ENCODE results near the gene ANP32A.

DNA sequence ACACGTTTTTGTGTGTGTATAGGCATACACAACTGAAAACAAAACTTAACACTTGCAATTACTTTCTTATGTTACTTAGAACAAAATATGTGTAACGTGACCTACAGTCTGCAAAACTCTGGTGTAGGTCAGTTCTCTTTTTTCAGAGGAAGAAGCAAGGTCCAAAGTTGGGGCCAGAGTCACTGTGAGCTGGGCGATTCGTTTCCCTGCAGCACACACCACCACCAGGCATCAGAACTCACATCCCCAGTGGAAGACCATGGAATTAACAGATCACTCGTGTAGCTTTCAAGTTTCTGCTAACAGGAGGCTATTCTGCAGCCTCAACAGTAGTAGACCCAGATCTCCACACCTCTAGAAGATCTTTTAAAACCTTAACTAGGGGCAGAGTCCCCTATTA lies 25.8 kb downstream of the ANP32A start:
- TF ChIP-seq, protein P1, sequence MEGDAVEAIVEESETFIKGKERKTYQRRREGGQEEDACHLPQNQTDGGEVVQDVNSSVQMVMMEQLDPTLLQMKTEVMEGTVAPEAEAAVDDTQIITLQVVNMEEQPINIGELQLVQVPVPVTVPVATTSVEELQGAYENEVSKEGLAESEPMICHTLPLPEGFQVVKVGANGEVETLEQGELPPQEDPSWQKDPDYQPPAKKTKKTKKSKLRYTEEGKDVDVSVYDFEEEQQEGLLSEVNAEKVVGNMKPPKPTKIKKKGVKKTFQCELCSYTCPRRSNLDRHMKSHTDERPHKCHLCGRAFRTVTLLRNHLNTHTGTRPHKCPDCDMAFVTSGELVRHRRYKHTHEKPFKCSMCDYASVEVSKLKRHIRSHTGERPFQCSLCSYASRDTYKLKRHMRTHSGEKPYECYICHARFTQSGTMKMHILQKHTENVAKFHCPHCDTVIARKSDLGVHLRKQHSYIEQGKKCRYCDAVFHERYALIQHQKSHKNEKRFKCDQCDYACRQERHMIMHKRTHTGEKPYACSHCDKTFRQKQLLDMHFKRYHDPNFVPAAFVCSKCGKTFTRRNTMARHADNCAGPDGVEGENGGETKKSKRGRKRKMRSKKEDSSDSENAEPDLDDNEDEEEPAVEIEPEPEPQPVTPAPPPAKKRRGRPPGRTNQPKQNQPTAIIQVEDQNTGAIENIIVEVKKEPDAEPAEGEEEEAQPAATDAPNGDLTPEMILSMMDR (IDR thresholded peaks at IDR 0.05) = no peak
- TF ChIP-seq POLR2A (IDR thresholded peaks at IDR 0.05) = no peak
